Keratinocyte (primary cell): ENCODE results near the gene TMEM258. TPM values are rescaled to one million over a fixed set of nuclear protein-coding genes. Genes with fewer than 3 reads are reported as not detected.

Source experiments
- DNase-seq: peaks from one replicate; pipeline ENCODE4 v3.0.0-alpha.2; 2011; ENCODE audit warnings: low read depth, missing footprints, low spot score
- FAIRE-seq: peaks from 2 replicates; lab custom pipeline; 2011; peaks lifted over from hg19 to GRCh38; lab: Jason Lieb, UNC
- H2AFZ ChIP-seq: 2 replicates; pipeline ENCODE4 v1.6.0; 2012; ENCODE audit warnings: low read length, control low read depth, inconsistent platforms; ENCODE audit not compliant: control insufficient read depth
- H3K27ac ChIP-seq: 2 replicates; pipeline ENCODE4 v1.5.1; 2011; ENCODE audit warnings: low read length; ENCODE audit not compliant: control insufficient read depth, insufficient read depth
- H3K27me3 ChIP-seq: 3 replicates; pipeline ENCODE4 v1.6.0; 2011; ENCODE audit warnings: low read length; ENCODE audit not compliant: control insufficient read depth, insufficient read depth; ENCODE audit errors: extremely low read depth
- H3K36me3 ChIP-seq, 2 experiments: 2 replicates in 1 of 2; 3 replicates in 1 of 2; pipeline ENCODE4 v1.5.1; 2011; ENCODE audit warnings: low read length in 2 of 2, mild to moderate bottlenecking in 1 of 2; ENCODE audit not compliant: control insufficient read depth in 2 of 2, insufficient read depth in 2 of 2; ENCODE audit errors: extremely low read depth in 1 of 2
- H3K4me1 ChIP-seq: 3 replicates; pipeline ENCODE4 v1.5.1; 2011; ENCODE audit warnings: low read length; ENCODE audit not compliant: control insufficient read depth, insufficient read depth; ENCODE audit errors: extremely low read depth
- H3K4me2 ChIP-seq: 3 replicates; pipeline ENCODE4 v1.6.0; 2011; ENCODE audit warnings: low read depth, low read length; ENCODE audit not compliant: control insufficient read depth, insufficient read depth; ENCODE audit errors: extremely low read depth
- H3K4me3 ChIP-seq, 3 experiments: fragments of 200-600 bp in 1 of 3; sonication (generic) in 1 of 3; 2 replicates in 2 of 3; 3 replicates in 1 of 3; pipeline ENCODE4 v1.5.1; 2011 to 2016; ENCODE audit warnings: low read length in 3 of 3, mild to moderate bottlenecking in 3 of 3, control low read depth in 2 of 3, inconsistent platforms in 1 of 3, low read depth in 1 of 3, mixed read lengths in 1 of 3, mixed run types in 1 of 3, moderate library complexity in 1 of 3; ENCODE audit not compliant: control insufficient read depth in 2 of 3, insufficient read depth in 2 of 3; ENCODE audit errors: extremely low read depth in 1 of 3
- H3K79me2 ChIP-seq: 2 replicates; pipeline ENCODE4 v1.6.0; 2012; ENCODE audit warnings: low read length; ENCODE audit not compliant: control insufficient read depth, insufficient read depth
- H3K9ac ChIP-seq: 3 replicates; pipeline ENCODE4 v1.6.0; 2011; ENCODE audit warnings: low read length; ENCODE audit not compliant: control insufficient read depth, insufficient read depth; ENCODE audit errors: extremely low read depth
- H3K9me1 ChIP-seq: 3 replicates; pipeline ENCODE4 v1.6.0; 2011; ENCODE audit warnings: low read length; ENCODE audit not compliant: control insufficient read depth, insufficient read depth; ENCODE audit errors: extremely low read depth
- H3K9me3 ChIP-seq: 2 replicates; pipeline ENCODE4 v1.5.1; 2012; ENCODE audit warnings: low read depth, low read length; ENCODE audit not compliant: control insufficient read depth
- H4K20me1 ChIP-seq: 3 replicates; pipeline ENCODE4 v1.6.0; 2011; ENCODE audit warnings: low read length; ENCODE audit not compliant: control insufficient read depth, insufficient read depth; ENCODE audit errors: extremely low read depth
- EZH2 ChIP-seq: IDR thresholded peaks from one replicate; pipeline ENCODE4 v1.6.1; 2012; ENCODE audit warnings: inconsistent platforms, mild to moderate bottlenecking, low read length, moderate library complexity
- dilution Hi-C: fragments of 300-500 bp; cut with MboI; formaldehyde crosslinking; loops from one replicate; pipeline ENCODE4 v1.7.0; 2020; ENCODE audit warnings: low sequenced_read_pairs; ENCODE audit not compliant: extremely low pct_ligation_motif_present
- polyA plus RNA-seq, 5 experiments: library from polyadenylated mRNA; depleted of rRNA in 3 of 5; stranded (reverse) in 3 of 5; stranded (forward) in 1 of 5; unstranded in 1 of 5; fragments of >200 nt; gene quantifications; 1 replicate in 1 of 5; 2 replicates in 3 of 5; 3 replicates in 1 of 5; pipeline versions ENCODE4 v1.2.1 to v1.2.3, GENCODE V29; 2011 to 2012; ENCODE audit warnings: missing spikeins in 2 of 5, low read depth in 1 of 5, low replicate concordance in 1 of 5
- TF ChIP-seq, protein P1 (sequence below), 3 experiments: IDR thresholded peaks in 1 of 3; conservative IDR thresholded peaks in 1 of 3; optimal IDR thresholded peaks in 1 of 3; 2 replicates in 2 of 3; 3 replicates in 1 of 3; pipeline versions ENCODE3 to v1.5.1; 2011; ENCODE audit warnings: low read length in 3 of 3, mild to moderate bottlenecking in 3 of 3, moderate library complexity in 2 of 3, control low read depth in 1 of 3, inconsistent platforms in 1 of 3; ENCODE audit not compliant: insufficient read depth in 2 of 3; ENCODE audit errors: extremely low read depth in 1 of 3

TMEM258 gene
- polyA plus RNA-seq, 1 donor (not counting 4 experiments of a cell fraction or from before 2014, with no cell fraction given) = 249 TPM

DNA sequence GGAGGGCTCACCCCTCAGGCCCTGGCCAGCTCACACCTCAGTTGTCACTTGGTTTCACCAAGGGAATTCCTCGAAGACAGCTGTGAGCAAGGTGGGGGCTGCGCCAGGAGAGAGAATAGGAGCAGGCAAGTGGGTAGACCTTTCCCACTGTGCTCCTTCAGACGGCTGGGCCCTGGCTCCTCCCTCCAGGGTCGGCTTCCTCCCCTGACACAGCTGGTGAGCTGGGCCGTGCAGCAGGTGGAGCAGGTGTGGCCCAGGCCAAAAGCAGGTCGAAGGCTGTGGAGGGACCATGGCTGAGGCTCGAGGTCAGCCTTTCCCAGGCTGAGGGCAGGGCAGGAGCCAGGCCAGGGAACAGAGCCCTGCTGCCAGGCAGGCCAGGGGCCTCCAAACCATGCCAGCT is 52.4 kb downstream of the TMEM258 start:
- no peak for FAIRE-seq

DNA sequence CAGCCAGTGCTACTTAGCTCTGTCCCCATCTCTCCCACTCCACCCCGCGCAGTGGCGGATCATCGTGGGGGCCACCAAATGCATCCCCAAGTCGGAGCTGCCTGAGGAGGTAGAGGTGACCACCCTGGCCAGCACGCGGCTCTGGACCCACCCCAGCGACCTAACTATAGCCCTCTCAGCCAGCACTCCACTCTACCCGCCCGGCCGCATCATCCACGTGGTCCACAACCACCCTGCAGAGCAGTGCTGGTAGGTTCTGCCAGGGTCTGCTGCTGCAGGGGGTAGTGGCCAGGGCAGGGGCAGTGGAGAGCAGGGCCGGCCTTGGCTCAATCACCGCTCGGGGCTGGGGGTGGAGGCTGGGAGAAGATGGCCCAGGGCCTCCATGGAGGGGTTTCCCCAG is 53.0 kb downstream of the TMEM258 start:
- dilution Hi-C loops = no loop called here
- no peak for FAIRE-seq

More for the DNA sequence above, 52.4 kb downstream of the TMEM258 start:
- Histone ChIP-seq H3K79me2 (no peaks in the 10 kb centered on the region), H3K27ac (no peak overlapping the region), H3K9me3 (no peaks in the 10 kb centered on the region), H3K27me3 (peaks cover 14% of the 10 kb centered on the region), H3K4me2 (no peak overlapping the region), H3K9me1 (no peaks in the 10 kb centered on the region), H3K4me1 (no peaks in the 10 kb centered on the region), H3K36me3 (no peaks in the 10 kb centered on the region), H3K4me3 (no peak overlapping the region), H4K20me1 (no peaks in the 10 kb centered on the region), H2AFZ (no peak overlapping the region), H3K9ac (no peak overlapping the region)
- TF ChIP-seq, protein P1, sequence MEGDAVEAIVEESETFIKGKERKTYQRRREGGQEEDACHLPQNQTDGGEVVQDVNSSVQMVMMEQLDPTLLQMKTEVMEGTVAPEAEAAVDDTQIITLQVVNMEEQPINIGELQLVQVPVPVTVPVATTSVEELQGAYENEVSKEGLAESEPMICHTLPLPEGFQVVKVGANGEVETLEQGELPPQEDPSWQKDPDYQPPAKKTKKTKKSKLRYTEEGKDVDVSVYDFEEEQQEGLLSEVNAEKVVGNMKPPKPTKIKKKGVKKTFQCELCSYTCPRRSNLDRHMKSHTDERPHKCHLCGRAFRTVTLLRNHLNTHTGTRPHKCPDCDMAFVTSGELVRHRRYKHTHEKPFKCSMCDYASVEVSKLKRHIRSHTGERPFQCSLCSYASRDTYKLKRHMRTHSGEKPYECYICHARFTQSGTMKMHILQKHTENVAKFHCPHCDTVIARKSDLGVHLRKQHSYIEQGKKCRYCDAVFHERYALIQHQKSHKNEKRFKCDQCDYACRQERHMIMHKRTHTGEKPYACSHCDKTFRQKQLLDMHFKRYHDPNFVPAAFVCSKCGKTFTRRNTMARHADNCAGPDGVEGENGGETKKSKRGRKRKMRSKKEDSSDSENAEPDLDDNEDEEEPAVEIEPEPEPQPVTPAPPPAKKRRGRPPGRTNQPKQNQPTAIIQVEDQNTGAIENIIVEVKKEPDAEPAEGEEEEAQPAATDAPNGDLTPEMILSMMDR (optimal IDR thresholded peaks at IDR 0.05 in 1 of 3, IDR thresholded peaks at IDR 0.05 in 1 of 3, conservative IDR thresholded peaks at IDR 0.05 in 1 of 3; ENCODE audit: extremely low read depth in 1 of 3, insufficient read depth in 2 of 3, low read length in 3 of 3) = no peak
- TF ChIP-seq EZH2 = no peak
- dilution Hi-C loops = no loop called here
- DNase-seq = no peak

More for the DNA sequence above, 53.0 kb downstream of the TMEM258 start:
- Histone ChIP-seq H4K20me1 (no peaks in the 10 kb centered on the region), H3K4me2 (no peak overlapping the region), H3K36me3 (no peaks in the 10 kb centered on the region), H3K79me2 (no peaks in the 10 kb centered on the region), H2AFZ (no peak overlapping the region), H3K4me1 (no peaks in the 10 kb centered on the region), H3K27me3 (peaks cover 14% of the 10 kb centered on the region), H3K9me3 (no peaks in the 10 kb centered on the region), H3K9ac (no peak overlapping the region), H3K9me1 (no peaks in the 10 kb centered on the region), H3K4me3 (no peak overlapping the region), H3K27ac (no peak overlapping the region)
- DNase-seq = no peak
- TF ChIP-seq, protein P1 (optimal IDR thresholded peaks at IDR 0.05 in 1 of 3, IDR thresholded peaks at IDR 0.05 in 1 of 3, conservative IDR thresholded peaks at IDR 0.05 in 1 of 3; ENCODE audit: extremely low read depth in 1 of 3, insufficient read depth in 2 of 3, low read length in 3 of 3) = no peak
- no peak for TF ChIP-seq EZH2

Other genes with a start within 250 kb of the TMEM258 start
- 2.0 to 4.4 TPM (median 2.6 TPM) in 3 replicates for gene SYT7, start 211.5 kb downstream of the TMEM258 start, polyA plus RNA-seq
- 0.03 to 0.08 TPM (median 0.04 TPM) in 3 replicates for gene DAGLA, start 112.2 kb downstream of the TMEM258 start, polyA plus RNA-seq
- gene MYRF, start 40.0 kb downstream of the TMEM258 start, polyA plus RNA-seq = 0.14 to 0.24 TPM (median 0.24 TPM) in 3 replicates
- gene FEN1, start 312 bp upstream of the TMEM258 start, polyA plus RNA-seq = 10.0 to 26.7 TPM (median 25.8 TPM) in 3 replicates
- 19.0 to 34.0 TPM (median 32.0 TPM) in 3 replicates for gene FADS1, start 24.4 kb upstream of the TMEM258 start, polyA plus RNA-seq
- gene FADS2, start 35.7 kb upstream of the TMEM258 start, polyA plus RNA-seq = 175 to 319 TPM (median 196 TPM) in 3 replicates
- 33.9 to 112 TPM (median 38.7 TPM) in 3 replicates for gene FADS3, start 98.9 kb upstream of the TMEM258 start, polyA plus RNA-seq
- 0.31 to 0.66 TPM (median 0.32 TPM) in 3 replicates for gene RAB3IL1, start 125.0 kb upstream of the TMEM258 start, polyA plus RNA-seq
- gene BEST1, start 157.8 kb upstream of the TMEM258 start, polyA plus RNA-seq = 0.02 to 0.28 TPM (median 0.13 TPM) in 3 replicates
- 1,058 to 1,956 TPM (median 1,726 TPM) in 3 replicates for gene FTH1, start 175.0 kb upstream of the TMEM258 start, polyA plus RNA-seq